NCI-H1417 (cell line): ENCODE measurements around the gene MAP2K5.
A peak's percentile ranks its signal among the peaks of the same experiment; 100 is the strongest.

Experiments used
- DNase-seq, 3 experiments: peaks; one replicate each; lab custom pipeline; 2025; lab: John Stamatoyannopoulos, UW

MAP2K5 gene

DNA sequence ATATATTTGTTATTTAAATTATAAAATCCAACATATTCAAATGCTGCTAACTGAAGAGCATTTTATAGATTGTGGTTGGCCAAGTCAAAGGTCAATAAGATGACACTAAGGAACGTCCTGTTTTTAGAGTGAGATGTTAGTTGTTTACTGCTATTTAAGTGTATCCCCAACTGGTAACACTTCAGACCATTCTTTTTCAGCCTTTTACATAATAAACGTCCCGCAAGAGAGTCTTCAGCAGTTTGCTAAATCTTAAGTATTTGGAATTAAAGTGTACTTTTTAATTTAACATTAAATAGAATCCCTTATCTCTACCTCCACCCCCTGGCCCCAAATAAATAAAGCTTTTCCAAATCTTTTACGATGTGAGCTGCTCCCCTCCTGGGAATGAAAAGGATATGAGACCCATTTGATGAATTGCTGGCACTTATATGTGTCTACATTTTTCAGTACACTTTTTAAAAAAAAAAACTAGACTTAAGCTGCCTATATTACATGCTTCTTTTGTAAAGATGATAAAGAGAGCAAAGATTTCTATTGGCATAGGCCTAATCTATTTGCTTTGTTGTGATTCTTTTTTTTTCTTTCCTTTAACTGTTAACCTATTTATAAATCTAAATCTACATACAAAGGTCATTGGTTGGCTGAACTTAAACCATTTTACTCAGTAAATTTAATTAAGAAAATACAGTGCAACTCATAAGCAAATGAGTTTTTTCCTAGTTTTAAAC, 181.0 kb downstream of the MAP2K5 start:
- no peak for DNase-seq

- DNase-seq, result no peak
These were observed 182.3 kb downstream of the MAP2K5 start for GRCh38 chr15:67724691-67725375.

GRCh38 chr15:67730135-67730534, 187.6 kb downstream of the MAP2K5 start:
- no peak for DNase-seq

DNA sequence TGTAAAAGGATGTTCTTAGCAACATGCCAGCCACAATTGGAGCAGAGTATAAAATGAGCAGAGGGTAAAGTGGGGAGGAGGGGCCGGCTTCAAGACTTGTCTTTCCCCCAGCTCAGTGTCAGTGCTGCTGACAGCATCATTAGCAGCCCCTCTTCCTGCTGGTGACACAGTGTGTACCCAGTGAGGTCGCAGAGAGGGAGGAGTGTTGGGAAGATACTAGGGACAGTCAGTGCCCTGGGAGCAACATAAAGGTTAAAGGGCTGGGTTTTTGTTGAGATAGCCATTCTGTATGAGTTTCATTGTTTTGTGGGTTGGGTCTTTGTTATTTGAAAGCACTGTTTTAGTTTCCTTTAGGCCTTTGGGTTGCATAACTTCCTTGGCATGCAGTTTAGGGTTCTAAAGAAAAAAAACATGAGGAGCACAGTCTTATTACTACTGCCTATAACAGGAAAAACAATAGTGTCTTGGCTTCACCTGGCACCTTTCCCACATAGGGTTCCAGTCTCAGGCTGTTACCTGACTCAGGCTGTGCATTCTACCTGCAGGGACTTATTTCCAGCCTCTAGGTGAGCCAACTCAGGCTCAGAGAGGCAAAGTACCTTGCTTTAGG, 188.7 kb downstream of the MAP2K5 start:
- DNase-seq, result no peak

DNA sequence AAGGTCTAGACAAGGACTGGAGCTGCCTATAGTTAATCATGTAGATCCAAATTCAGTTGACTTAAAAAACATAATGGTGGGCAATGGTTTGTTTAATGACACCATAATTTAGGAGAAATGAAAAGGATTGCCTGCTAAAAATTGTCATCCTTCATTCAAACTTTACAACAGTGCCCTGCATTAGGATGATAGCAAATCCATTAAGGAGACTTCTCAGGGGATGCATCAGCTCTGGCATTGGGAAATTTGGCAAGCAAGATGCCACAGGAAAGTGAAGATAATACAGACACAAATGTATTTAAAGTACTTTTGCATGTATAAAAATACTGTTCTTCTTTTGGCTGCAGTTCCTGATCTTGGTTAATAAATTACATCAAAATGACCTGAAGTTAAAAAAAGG, 189.7 kb downstream of the MAP2K5 start:
- no peak for DNase-seq

DNA sequence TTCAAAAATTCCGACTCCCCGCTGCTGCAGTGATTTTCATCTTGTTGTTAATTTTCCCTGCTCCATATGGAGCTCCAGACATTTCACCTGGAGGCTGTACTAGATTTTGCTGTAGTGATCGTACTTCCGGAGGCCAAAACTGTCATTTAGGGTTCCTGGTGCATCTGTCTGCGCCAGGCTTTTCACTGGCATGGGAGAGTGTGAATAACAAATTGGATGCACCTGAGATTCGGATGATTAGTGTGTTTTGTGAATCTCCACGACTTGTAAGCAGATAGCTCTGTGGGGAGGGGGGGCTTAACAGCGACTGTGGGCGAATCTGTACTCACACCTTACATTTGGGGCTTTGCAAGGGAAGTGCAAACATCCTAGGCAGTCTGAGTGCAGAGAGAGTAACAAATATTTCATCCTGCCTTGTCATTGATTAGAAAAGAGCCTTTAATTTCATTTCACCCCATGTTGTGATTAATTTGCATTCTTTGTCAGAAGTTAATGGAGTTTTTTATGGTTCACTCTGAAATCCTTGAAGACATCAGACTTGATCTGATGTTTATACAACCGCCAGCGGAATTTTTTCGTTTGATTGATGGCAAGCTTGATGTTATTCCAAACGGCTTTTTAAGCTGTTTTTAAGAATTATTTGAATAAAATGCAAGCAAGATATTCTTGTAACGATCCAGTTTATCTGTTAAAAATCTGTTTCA, 190.3 kb downstream of the MAP2K5 start:
- peak in 2 of 3 experiments; percentile 21 to 57 for DNase-seq

GRCh38 chr15:67735896-67736295, 193.4 kb downstream of the MAP2K5 start:
- no peak for DNase-seq

DNA sequence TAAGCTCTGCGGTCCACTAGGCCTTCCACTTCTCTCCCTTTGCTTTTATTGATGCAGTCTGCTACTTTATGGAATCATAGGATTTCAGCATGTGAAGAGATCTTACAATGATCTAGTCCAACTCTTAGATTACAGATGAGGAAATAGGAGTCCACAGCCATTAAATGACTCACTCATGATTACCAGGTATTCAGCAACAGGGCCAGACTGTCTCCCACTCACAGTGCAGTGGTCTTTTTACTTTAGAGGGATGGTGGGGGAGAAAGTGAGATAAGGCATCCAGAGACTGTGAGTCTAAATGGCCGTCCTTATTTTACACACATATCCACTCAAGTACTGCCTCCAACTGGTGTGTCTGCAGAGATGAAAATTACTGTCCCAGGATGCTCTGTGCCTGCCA, 194.3 kb downstream of the MAP2K5 start:
- no peak for DNase-seq

- no peak for DNase-seq
These were observed 195.6 kb downstream of the MAP2K5 start for GRCh38 chr15:67738056-67738455.

- DNase-seq, result no peak
These were observed 197.9 kb downstream of the MAP2K5 start for GRCh38 chr15:67740405-67740804.

- DNase-seq, result no peak
These were observed 198.8 kb downstream of the MAP2K5 start for GRCh38 chr15:67741308-67741707.

DNA sequence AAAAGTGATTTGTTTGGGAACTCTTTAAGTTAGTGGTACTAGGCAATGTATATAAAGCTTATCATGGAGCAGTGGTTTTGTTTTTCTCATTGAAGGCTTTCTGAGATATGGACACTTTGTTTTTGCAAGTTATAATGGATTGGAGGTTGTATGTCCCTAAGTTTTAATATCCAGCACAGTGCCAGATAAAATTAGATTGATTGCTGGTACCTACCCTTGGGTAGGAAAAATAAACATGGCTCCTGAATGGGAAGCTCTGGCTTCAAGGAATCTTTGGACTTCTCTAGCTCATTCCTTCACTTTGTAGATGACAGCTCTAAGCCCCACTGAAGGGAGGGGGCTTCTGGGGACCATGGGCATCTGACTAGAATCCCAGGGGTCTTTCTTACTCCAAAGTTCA, 201.1 kb downstream of the MAP2K5 start:
- DNase-seq, result no peak

GRCh38 chr15:67744331-67745072, 202.0 kb downstream of the MAP2K5 start:
- DNase-seq, result no peak

- DNase-seq, result no peak
These were observed 202.8 kb downstream of the MAP2K5 start for GRCh38 chr15:67745073-67746006.

- DNase-seq, result no peak
These were observed 203.5 kb downstream of the MAP2K5 start for GRCh38 chr15:67746022-67746421.

DNA sequence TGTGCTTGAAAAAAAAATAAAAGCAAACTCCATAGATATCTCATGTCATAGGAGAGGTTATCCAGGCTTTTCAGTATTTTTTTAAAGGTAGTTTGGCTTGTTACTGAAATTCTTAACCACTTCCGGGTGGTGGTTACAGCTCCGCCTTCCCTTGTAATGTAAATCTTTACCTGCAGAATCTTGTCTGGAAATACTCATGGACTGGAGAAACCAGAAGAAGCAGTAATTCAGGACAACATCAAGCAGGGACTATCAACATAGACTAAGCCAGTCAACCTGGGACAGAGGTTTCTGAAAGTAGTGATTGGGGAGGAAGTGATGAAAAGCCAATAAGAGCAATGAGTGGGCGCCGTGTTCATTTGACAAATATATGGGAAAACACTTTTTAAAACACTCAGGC, 203.9 kb downstream of the MAP2K5 start:
- DNase-seq, result no peak

DNA sequence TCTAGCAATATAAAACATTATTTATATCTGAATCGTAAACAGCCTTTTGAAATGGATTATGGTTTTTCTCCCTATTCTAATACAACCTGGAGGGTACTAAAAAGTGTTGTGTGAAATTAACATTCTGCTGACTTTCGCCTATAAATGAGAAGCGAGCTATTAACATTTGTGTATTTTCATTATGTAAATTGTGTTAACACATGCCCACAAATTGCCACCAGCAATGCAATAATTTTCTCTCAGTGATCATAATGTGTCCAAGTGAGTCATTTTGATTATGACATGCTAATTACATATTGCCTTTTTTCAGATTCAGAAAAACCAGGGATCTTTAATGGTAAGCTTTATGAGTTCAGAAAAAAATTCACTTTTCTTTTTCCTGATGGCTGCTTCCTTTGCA, 205.4 kb downstream of the MAP2K5 start:
- DNase-seq, result peak in 1 of 3 experiments; percentile 23

DNA sequence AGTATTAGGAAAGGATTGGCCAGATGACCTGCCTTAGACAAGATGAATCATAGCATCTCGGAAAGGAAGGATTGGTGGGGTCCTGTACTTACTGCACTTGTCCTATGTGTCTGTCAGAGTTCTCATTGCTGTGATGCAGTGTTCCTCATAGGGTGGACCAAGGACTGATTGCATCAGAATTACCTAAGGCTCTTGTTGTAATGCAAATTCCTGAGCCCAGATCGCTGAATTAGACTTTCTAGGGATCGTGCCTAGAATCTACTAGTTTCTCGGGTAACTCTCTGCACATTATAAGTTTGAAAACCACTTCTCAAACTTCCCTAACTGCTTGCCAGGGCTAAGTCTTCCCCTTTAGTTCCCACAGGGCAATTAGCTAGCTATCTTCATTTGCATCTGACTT, 207.9 kb downstream of the MAP2K5 start:
- no peak for DNase-seq

GRCh38 chr15:67753891-67754290, 211.4 kb downstream of the MAP2K5 start:
- DNase-seq, result no peak

GRCh38 chr15:67755264-67755663, 212.8 kb downstream of the MAP2K5 start:
- no peak for DNase-seq

DNA sequence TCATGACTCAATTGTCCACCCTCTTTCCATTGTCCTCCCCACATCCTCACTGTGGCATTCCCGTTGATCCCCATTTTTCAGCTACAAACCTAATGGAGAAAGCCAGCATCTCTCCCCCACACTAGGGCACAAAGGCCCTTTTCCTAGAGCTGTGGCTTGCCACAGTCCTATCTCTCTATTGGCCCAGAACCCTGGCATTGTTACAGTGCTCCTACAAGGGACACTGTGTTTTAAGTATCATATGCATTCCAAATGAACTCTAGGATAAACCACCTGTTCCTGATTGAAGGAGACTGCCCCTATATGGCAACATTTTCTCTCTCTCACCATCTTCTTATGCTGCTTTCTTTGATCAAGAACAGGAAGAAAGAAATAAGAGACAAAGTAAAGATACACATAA, 213.4 kb downstream of the MAP2K5 start:
- DNase-seq, result no peak
